Adrenal gland (tissue), 5 donors: ENCODE measurements around the gene RPL4.

Source experiments
- POLR2A ChIP-seq, 2 donors: fragments of 450-650 bp; IDR thresholded peaks; one replicate each; pipeline ENCODE4 v1.6.1; 2017; ENCODE audit warnings: antibody characterized with exemption in 2 of 2, mild to moderate bottlenecking in 2 of 2, moderate library complexity in 1 of 2
- TF ChIP-seq, protein P1 (sequence below), 6 experiments: fragments of 450-650 bp in 4 of 6; fragments of 200-600 bp in 2 of 6; sonication (generic) in 1 of 6; IDR thresholded peaks; 1 replicate in 5 of 6; 2 replicates in 1 of 6; pipeline versions ENCODE4 v1.5.1 to v1.8.0; 2016 to 2021; ENCODE audit warnings: antibody characterized with exemption in 6 of 6, mild to moderate bottlenecking in 2 of 6, moderate library complexity in 1 of 6
- donor health status: DM: no; HTN: no; CAD: no.

DNA sequence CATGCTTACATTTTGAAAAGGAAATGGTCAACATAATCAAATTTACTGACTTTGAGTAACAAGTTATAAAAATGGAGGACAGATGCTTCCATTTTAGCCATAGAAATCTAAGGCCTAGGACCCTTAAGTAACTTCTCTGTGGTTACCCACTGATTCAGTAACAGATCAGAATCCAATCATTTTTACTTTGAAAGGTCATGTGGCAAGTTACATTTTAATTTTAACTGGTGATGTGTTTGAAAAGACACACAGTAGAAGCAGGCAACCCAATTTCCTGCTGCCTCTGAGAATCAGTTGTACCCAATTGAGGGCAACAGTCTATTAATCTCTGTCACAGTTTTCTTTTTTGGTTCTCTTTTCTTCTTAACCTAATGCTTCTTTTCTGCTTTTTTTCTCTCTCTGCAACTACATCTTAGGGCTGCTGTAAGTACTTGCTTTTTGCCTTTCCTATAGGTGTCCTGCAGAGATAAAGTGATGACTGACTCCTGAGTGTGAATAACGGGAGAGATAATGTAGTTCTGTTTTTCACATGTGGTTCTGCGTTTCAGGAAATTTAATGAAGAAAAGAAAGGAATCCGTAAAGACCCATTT is 3.7 kb upstream of the RPL4 start:
- TF ChIP-seq, protein P1, sequence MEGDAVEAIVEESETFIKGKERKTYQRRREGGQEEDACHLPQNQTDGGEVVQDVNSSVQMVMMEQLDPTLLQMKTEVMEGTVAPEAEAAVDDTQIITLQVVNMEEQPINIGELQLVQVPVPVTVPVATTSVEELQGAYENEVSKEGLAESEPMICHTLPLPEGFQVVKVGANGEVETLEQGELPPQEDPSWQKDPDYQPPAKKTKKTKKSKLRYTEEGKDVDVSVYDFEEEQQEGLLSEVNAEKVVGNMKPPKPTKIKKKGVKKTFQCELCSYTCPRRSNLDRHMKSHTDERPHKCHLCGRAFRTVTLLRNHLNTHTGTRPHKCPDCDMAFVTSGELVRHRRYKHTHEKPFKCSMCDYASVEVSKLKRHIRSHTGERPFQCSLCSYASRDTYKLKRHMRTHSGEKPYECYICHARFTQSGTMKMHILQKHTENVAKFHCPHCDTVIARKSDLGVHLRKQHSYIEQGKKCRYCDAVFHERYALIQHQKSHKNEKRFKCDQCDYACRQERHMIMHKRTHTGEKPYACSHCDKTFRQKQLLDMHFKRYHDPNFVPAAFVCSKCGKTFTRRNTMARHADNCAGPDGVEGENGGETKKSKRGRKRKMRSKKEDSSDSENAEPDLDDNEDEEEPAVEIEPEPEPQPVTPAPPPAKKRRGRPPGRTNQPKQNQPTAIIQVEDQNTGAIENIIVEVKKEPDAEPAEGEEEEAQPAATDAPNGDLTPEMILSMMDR (IDR thresholded peaks at IDR 0.05) = no peak
- no peak for TF ChIP-seq POLR2A (IDR thresholded peaks at IDR 0.05)
